Right lobe of liver (tissue), 4 donors: ENCODE results near the gene TXNL1.

Experiments
- CTCF ChIP-seq, 4 donors: fragments of 200-600 bp in 3 of 4; fragments of 450-650 bp in 1 of 4; IDR thresholded peaks; one replicate each; pipeline versions ENCODE4 v1.5.1 to v1.8.0; 2016 to 2022; ENCODE audit warnings: antibody characterized with exemption in 4 of 4, mild to moderate bottlenecking in 2 of 4
- POLR2A ChIP-seq: fragments of 450-650 bp; IDR thresholded peaks from one replicate; pipeline ENCODE4 v1.6.1; 2017; ENCODE audit warnings: antibody characterized with exemption, mild to moderate bottlenecking
- donor health status: DM: no; HTN: no; CAD: no.
- donor health status: DM: no; HTN: no; CAD: no.
- donor health status: DM: no; HTN: yes; CAD: no.

- no peak for TF ChIP-seq CTCF (IDR thresholded peaks at IDR 0.05)
- TF ChIP-seq POLR2A: no peak
Measured at GRCh38 chr18:56615738-56616520, 22.5 kb downstream of the TXNL1 start.
